Fibroblast of the aortic adventitia (primary cell): ENCODE results near the gene ATF6. TPM values are rescaled to one million over a fixed set of nuclear protein-coding genes. Genes with fewer than 3 reads are reported as not detected.

Source experiments
- DNase-seq: peaks from one replicate; pipeline ENCODE4 v3.0.0-alpha.2; 2010; ENCODE audit warnings: low read depth
- H3K4me3 ChIP-seq: 2 replicates; pipeline ENCODE4 v1.5.1; 2011; ENCODE audit warnings: low read depth, mild to moderate bottlenecking, control low read depth, low read length, moderate library complexity
- CTCF ChIP-seq: IDR thresholded peaks from 2 replicates; pipeline ENCODE4 v1.5.1; 2011; ENCODE audit warnings: mild to moderate bottlenecking, low read length, control low read depth, inconsistent platforms; ENCODE audit not compliant: insufficient read depth
- total RNA-seq: library from RNA; depleted of rRNA; stranded (reverse); fragments of >200 nt; gene quantifications from 2 replicates; pipeline ENCODE4 v1.2.3, GENCODE V29; 2012; ENCODE audit warnings: low replicate concordance

Gene ATF6
- total RNA-seq, 1 donor, result 32.8 TPM

DNA sequence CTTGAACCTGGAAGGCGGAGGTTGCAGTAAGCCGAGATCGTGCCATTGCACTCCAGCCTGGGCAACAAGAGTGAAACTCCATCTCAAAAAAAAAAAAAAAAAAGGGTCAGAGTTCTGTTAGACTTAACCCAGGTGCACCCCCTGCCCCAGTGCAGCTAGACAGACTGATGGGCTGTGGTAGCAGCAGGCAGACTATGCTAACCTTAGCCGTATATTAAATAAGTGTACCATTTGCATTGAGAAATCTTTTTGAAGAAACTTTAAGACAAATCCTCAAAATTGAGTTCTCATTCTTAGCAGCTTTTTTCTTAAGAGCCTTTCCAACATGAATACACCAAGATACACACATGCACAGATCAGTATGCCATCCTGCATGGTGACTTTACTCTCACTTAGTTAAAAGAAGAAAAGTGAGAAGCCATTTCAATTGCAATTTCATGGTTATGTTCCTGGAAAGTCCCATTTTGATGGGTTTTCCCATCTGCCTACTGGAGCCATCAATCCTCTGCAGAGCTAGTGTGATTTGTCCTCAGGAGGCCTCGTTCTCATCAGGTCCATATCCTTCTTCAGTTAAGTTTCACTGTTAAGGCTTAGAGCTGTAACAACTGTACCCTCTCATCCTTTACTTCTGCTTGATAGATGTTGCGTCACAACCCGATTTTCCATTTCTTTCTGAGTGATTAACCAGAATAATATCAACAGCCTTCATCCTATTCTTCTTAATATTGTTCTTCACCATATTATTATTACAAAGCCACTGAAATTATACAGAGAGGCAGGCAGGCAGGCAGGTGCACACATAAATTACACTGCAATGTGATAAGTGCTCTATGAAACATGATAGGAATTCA lies 37.5 kb upstream of the ATF6 start:
- DNase-seq, result no peak
- no peak overlapping the region for H3K4me3 ChIP-seq
- no peak for TF ChIP-seq CTCF

GRCh38 chr1:161730050-161730564 lies 36.0 kb upstream of the ATF6 start:
- peak; percentile 45 for DNase-seq
- H3K4me3 ChIP-seq, result no peak overlapping the region
- TF ChIP-seq CTCF, result no peak

- DNase-seq, result no peak
- no peak for TF ChIP-seq CTCF
- no peak overlapping the region for H3K4me3 ChIP-seq
Observed at GRCh38 chr1:161731241-161731640, 34.9 kb upstream of the ATF6 start.

- no peak for TF ChIP-seq CTCF
Observed at GRCh38 chr1:161731981-161732718, 34.0 kb upstream of the ATF6 start.

GRCh38 chr1:161733526-161733925 lies 32.6 kb upstream of the ATF6 start:
- peak; percentile 91 for DNase-seq
- no peak for TF ChIP-seq CTCF
- no peak overlapping the region for H3K4me3 ChIP-seq

More at GRCh38 chr1:161731981-161732718, 34.0 kb upstream of the ATF6 start:
- H3K4me3 ChIP-seq, result no peak overlapping the region
- DNase-seq, result no peak

- TF ChIP-seq CTCF, result no peak
- H3K4me3 ChIP-seq, result no peak overlapping the region
- no peak for DNase-seq
Observed at GRCh38 chr1:161735837-161736236, 30.3 kb upstream of the ATF6 start.
